Trophoblast cell (in vitro differentiated cells and primary cell): ENCODE data around the gene TMEM80.

Source experiments
- DNase-seq, 2 donors: peaks; one replicate each; pipeline ENCODE4 v3.0.0-alpha.2; 2016
- H2AFZ ChIP-seq: 2 replicates; pipeline ENCODE4 v1.6.1; 2013; ENCODE audit warnings: low read length, moderate library complexity, mild to moderate bottlenecking; ENCODE audit not compliant: insufficient read depth, poor library complexity
- H2AK5ac ChIP-seq: 2 replicates; pipeline ENCODE4 v1.6.1; 2013; ENCODE audit warnings: mild to moderate bottlenecking, low read length
- H2BK120ac ChIP-seq: 2 replicates; pipeline ENCODE4 v1.6.1; 2013; ENCODE audit warnings: low read length, mild to moderate bottlenecking, moderate library complexity; ENCODE audit not compliant: insufficient read depth, poor library complexity
- H2BK12ac ChIP-seq: 2 replicates; pipeline ENCODE4 v1.6.1; 2013; ENCODE audit warnings: mild to moderate bottlenecking, low read length, moderate library complexity
- H2BK5ac ChIP-seq: 2 replicates; pipeline ENCODE4 v1.6.1; 2013; ENCODE audit warnings: low read length, low read depth, moderate library complexity, mild to moderate bottlenecking; ENCODE audit not compliant: poor library complexity
- H3K14ac ChIP-seq: 2 replicates; pipeline ENCODE4 v1.6.1; 2013; ENCODE audit warnings: mild to moderate bottlenecking, low read length
- H3K18ac ChIP-seq: 2 replicates; pipeline ENCODE4 v1.6.1; 2013; ENCODE audit warnings: mild to moderate bottlenecking, low read length
- H3K23ac ChIP-seq: 2 replicates; pipeline ENCODE4 v1.6.1; 2013; ENCODE audit warnings: low read length
- H3K27ac ChIP-seq: 2 replicates; pipeline ENCODE4 v1.5.1; 2013; ENCODE audit warnings: low read depth, mild to moderate bottlenecking, inconsistent platforms, low read length, moderate library complexity
- H3K27me3 ChIP-seq: 2 replicates; pipeline ENCODE4 v1.6.1; 2013; ENCODE audit warnings: inconsistent platforms, mild to moderate bottlenecking, low read length, moderate library complexity; ENCODE audit not compliant: insufficient read depth
- H3K36me3 ChIP-seq, 2 experiments: 1 replicate in 1 of 2; 2 replicates in 1 of 2; pipeline ENCODE4 v1.6.1; 2013; ENCODE audit warnings: low read length in 2 of 2, mild to moderate bottlenecking in 2 of 2, moderate library complexity in 1 of 2; ENCODE audit not compliant: insufficient read depth in 2 of 2, control insufficient read depth in 1 of 2
- H3K4ac ChIP-seq: 2 replicates; pipeline ENCODE4 v1.6.1; 2013; ENCODE audit warnings: low read depth, mild to moderate bottlenecking, low read length, moderate library complexity
- H3K4me1 ChIP-seq, 2 experiments: 1 replicate in 1 of 2; 2 replicates in 1 of 2; pipeline ENCODE4 v1.6.1; 2013; ENCODE audit warnings: low read length in 2 of 2, mild to moderate bottlenecking in 2 of 2, moderate library complexity in 1 of 2; ENCODE audit not compliant: insufficient read depth in 2 of 2, control insufficient read depth in 1 of 2
- H3K4me2 ChIP-seq: 2 replicates; pipeline ENCODE4 v1.6.1; 2013; ENCODE audit warnings: inconsistent platforms, mild to moderate bottlenecking, low read length, moderate library complexity
- H3K4me3 ChIP-seq: 2 replicates; pipeline ENCODE4 v1.5.1; 2013; ENCODE audit warnings: mild to moderate bottlenecking, low read depth, low read length, inconsistent platforms
- H3K79me1 ChIP-seq: one replicate; pipeline ENCODE4 v1.6.1; 2013; ENCODE audit warnings: low read length
- H3K79me2 ChIP-seq: 2 replicates; pipeline ENCODE4 v1.6.1; 2013; ENCODE audit warnings: low read length, mild to moderate bottlenecking; ENCODE audit not compliant: control insufficient read depth, insufficient read depth, poor library complexity
- H3K9ac ChIP-seq: 2 replicates; pipeline ENCODE4 v1.6.1; 2013; ENCODE audit warnings: mild to moderate bottlenecking, low read length
- H3K9me3 ChIP-seq: 2 replicates; pipeline ENCODE4 v1.6.1; 2013; ENCODE audit warnings: low read depth, mild to moderate bottlenecking, control low read depth, inconsistent platforms, low read length; ENCODE audit not compliant: insufficient read depth
- H4K12ac ChIP-seq: 2 replicates; pipeline ENCODE4 v1.6.1; 2013; ENCODE audit warnings: low read depth, mild to moderate bottlenecking, low read length, moderate library complexity
- H4K8ac ChIP-seq: 2 replicates; pipeline ENCODE4 v1.6.1; 2013; ENCODE audit warnings: low read depth, mild to moderate bottlenecking, low read length, moderate library complexity
- H4K91ac ChIP-seq: one replicate; pipeline ENCODE4 v1.6.1; 2013; ENCODE audit warnings: low read depth, mild to moderate bottlenecking, low read length, moderate library complexity
- WGBS: extraction: QIAGEN DNeasy Blood & Tissue Kit; methylation state at CpG from one replicate; pipeline ENCODE4 v1.1.7; 2013; ENCODE audit warnings: missing lambda C conversion rate; ENCODE audit not compliant: insufficient read length, insufficient coverage; ENCODE audit errors: extremely low coverage; 5-methylcytosine and 5-hydroxymethylcytosine counted together

The TMEM80 gene

DNA sequence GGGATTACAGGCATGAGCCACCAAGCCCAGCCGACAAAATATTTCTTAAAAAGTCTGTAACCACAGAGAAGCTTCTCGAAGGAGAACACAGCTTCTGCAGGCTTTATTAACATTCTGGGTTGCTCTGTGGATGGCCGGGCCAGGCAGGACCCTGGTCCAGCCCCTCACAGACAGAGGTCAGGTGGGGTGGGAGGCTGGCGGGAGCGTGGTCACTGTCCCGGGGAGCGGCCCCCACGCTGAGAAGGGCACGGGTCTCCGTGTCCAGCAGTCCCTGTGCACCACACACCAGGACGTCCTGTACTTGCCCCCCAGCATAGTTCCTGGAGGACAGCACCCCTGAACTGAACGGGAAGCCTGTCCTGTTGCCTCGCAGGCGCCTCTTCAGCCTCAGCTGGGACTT lies 39.2 kb upstream of the TMEM80 start:
- no peak overlapping the region for H3K14ac ChIP-seq
- DNase-seq, result no peak
- peaks cover 33 to 36% of the 10 kb centered on the region in 2 experiments for H3K36me3 ChIP-seq
- H3K27me3 ChIP-seq, result no peaks in the 10 kb centered on the region
- H3K79me1 ChIP-seq, result no peaks in the 10 kb centered on the region
- no peak overlapping the region for H4K91ac ChIP-seq
- no peak overlapping the region for H2BK12ac ChIP-seq
- H3K23ac ChIP-seq, result no peak overlapping the region
- no peak overlapping the region for H3K4me3 ChIP-seq
- H4K8ac ChIP-seq, result no peak overlapping the region
- H2AFZ ChIP-seq, result no peak overlapping the region
- H3K18ac ChIP-seq, result no peak overlapping the region
- no peak overlapping the region for H2BK5ac ChIP-seq
- no peak overlapping the region for H3K4ac ChIP-seq
- no peak overlapping the region for H3K27ac ChIP-seq
- peaks cover 1% of the 10 kb centered on the region for H3K9me3 ChIP-seq
- H2AK5ac ChIP-seq, result no peak overlapping the region
- H4K12ac ChIP-seq, result no peak overlapping the region
- H2BK120ac ChIP-seq, result no peak overlapping the region
- H3K4me1 ChIP-seq, result no peaks in the 10 kb centered on the region
- no peak overlapping the region for H3K9ac ChIP-seq
- WGBS, result no CpG with 5 or more reads among the region's 14 CpGs
- no peak overlapping the region for H3K4me2 ChIP-seq
- H3K79me2 ChIP-seq, result no peaks in the 10 kb centered on the region

DNA sequence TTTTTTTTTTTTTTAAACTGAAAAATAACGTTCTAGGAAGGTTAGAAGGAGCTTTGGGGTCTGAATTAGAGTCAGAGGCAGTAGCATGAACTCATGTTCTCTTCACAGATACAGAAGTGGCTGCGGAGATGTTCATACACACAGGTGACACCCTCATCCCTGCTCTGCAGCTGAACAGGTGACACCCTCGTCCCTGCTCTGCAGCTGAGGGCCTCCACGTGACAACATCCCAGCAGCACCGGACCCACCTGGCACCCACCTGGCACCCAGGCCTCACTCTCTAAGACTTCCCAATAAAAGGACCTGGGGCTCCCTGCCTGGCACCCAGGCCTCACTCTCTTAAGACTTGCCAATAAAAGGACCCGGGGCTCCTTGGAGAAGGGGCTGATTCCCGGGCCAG lies 38.8 kb upstream of the TMEM80 start:
- H2BK120ac ChIP-seq, result no peak overlapping the region
- no peaks in the 10 kb centered on the region for H3K27me3 ChIP-seq
- DNase-seq, result no peak
- H2BK12ac ChIP-seq, result no peak overlapping the region
- H3K27ac ChIP-seq, result no peak overlapping the region
- H3K14ac ChIP-seq, result no peak overlapping the region
- peaks cover 1% of the 10 kb centered on the region for H3K9me3 ChIP-seq
- H3K18ac ChIP-seq, result no peak overlapping the region
- no peak overlapping the region for H3K4me3 ChIP-seq
- H2AFZ ChIP-seq, result no peak overlapping the region
- H3K23ac ChIP-seq, result no peak overlapping the region
- no peak overlapping the region for H4K91ac ChIP-seq
- WGBS, result no CpG with 5 or more reads among the region's 7 CpGs
- H3K4ac ChIP-seq, result no peak overlapping the region
- no peak overlapping the region for H3K9ac ChIP-seq
- no peak overlapping the region for H4K8ac ChIP-seq
- no peaks in the 10 kb centered on the region for H3K4me1 ChIP-seq
- peaks cover 36 to 40% of the 10 kb centered on the region in 2 experiments for H3K36me3 ChIP-seq
- H3K79me2 ChIP-seq, result no peaks in the 10 kb centered on the region
- H3K79me1 ChIP-seq, result no peaks in the 10 kb centered on the region
- H4K12ac ChIP-seq, result no peak overlapping the region
- H2AK5ac ChIP-seq, result no peak overlapping the region
- no peak overlapping the region for H2BK5ac ChIP-seq
- no peak overlapping the region for H3K4me2 ChIP-seq

DNA sequence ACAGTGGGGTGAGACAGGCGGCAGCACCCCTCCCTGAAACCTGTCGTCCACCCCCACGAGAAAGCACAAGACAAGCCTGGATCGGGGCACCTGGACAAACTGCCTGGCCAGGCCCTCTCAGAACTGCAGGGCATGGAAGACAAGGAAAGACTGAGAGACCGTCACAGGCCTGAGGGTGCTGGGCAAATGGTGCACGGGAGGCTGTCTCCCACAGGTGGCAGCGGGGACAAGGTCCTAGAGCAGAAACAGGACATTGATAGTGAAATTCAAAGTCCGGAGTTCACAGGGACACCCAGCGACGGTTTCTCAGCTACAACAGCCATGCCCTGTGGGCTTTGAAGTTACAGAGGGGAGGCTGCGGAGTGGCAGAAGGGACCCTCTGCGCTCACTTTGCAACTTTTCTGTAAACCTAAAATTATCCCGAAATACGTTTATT lies 37.9 kb upstream of the TMEM80 start:
- WGBS, result 100% methylated on average over 2 of the region's 14 CpGs
- Histone ChIP-seq H2AK5ac (no peak overlapping the region), H3K4me3 (no peak overlapping the region), H4K8ac (no peak overlapping the region), H3K27me3 (no peaks in the 10 kb centered on the region), H4K91ac (no peak overlapping the region), H3K27ac (no peak overlapping the region), H2BK120ac (no peak overlapping the region), H3K36me3 (peaks cover 43 to 45% of the 10 kb centered on the region in 2 experiments), H3K4me2 (no peak overlapping the region), H3K79me1 (no peaks in the 10 kb centered on the region), H3K14ac (no peak overlapping the region), H3K4ac (no peak overlapping the region), H4K12ac (no peak overlapping the region), H2AFZ (no peak overlapping the region), H2BK12ac (no peak overlapping the region), H3K4me1 (no peaks in the 10 kb centered on the region), H3K23ac (no peak overlapping the region), H2BK5ac (no peak overlapping the region), H3K9me3 (peaks cover 1% of the 10 kb centered on the region), H3K9ac (no peak overlapping the region), H3K79me2 (no peaks in the 10 kb centered on the region), H3K18ac (no peak overlapping the region)
- DNase-seq, result no peak

DNA sequence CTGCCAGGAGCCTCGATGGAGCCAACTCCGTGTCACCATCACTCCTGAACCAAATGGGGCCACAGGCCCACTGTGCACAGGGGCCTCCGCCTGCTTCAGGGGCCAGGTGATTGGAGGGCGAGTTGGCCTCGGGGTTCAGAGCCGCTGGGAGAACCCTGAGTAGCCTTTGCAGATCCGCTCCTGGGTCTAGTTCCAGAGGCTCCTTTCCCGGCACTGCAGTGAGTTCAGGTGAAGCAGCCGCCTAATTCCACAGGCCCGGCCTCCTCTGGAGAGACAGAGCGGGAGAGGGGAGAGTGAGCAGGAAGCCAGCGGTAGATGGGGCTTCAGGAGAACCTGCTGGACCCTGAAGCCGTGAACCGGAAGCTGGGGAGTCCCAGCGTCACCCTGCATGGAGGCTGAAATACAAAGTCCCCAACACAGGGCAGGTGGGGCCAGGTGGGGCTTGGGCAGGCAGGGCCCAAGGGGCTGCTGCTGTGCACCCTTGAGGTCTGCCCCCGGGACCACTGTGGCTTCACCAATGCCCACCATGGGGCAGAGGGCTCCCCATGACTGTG lies 36.0 kb upstream of the TMEM80 start:
- no CpG with 5 or more reads among the region's 16 CpGs for WGBS
- H3K4ac ChIP-seq, result no peak overlapping the region
- H3K27me3 ChIP-seq, result no peaks in the 10 kb centered on the region
- H4K91ac ChIP-seq, result no peak overlapping the region
- H3K9me3 ChIP-seq, result no peaks in the 10 kb centered on the region
- no peak overlapping the region for H3K4me3 ChIP-seq
- H3K79me2 ChIP-seq, result no peaks in the 10 kb centered on the region
- H2BK120ac ChIP-seq, result no peak overlapping the region
- H3K27ac ChIP-seq, result no peak overlapping the region
- H2AFZ ChIP-seq, result no peak overlapping the region
- H3K23ac ChIP-seq, result no peak overlapping the region
- no peak overlapping the region for H3K4me2 ChIP-seq
- no peak overlapping the region for H2BK5ac ChIP-seq
- H4K8ac ChIP-seq, result no peak overlapping the region
- H3K36me3 ChIP-seq, result peaks cover 44 to 49% of the 10 kb centered on the region in 2 experiments
- no peak overlapping the region for H2BK12ac ChIP-seq
- no peak for DNase-seq
- no peak overlapping the region for H3K18ac ChIP-seq
- H3K4me1 ChIP-seq, result no peaks in the 10 kb centered on the region
- no peak overlapping the region for H2AK5ac ChIP-seq
- no peak overlapping the region for H3K14ac ChIP-seq
- no peaks in the 10 kb centered on the region for H3K79me1 ChIP-seq
- no peak overlapping the region for H4K12ac ChIP-seq
- H3K9ac ChIP-seq, result no peak overlapping the region
